H1 (cell line): ENCODE results near the gene GLB1L3. TPM values are rescaled to one million over a fixed set of nuclear protein-coding genes. Genes with fewer than 3 reads are reported as not detected.

Experiments
- CHD7 ChIP-seq: fragments of 300-600 bp; sonication (generic); IDR thresholded peaks from 2 replicates; pipeline ENCODE4 v1.7.1; 2012; ENCODE audit warnings: low read length, moderate library complexity, mild to moderate bottlenecking, inconsistent platforms; ENCODE audit not compliant: insufficient replicate concordance
- polyA plus RNA-seq, 7 experiments: library from polyadenylated mRNA; depleted of rRNA in 3 of 7; stranded (reverse) in 5 of 7; unstranded in 2 of 7; fragments of >200 nt in 5 of 7; fragments of 200-250 nt in 2 of 7; gene quantifications; 1 replicate in 5 of 7; 2 replicates in 1 of 7; 4 replicates in 1 of 7; pipeline versions ENCODE4 v1.2.1 to v1.2.3, GENCODE V29; 2011 to 2013; ENCODE audit warnings: missing spikeins in 2 of 7, mixed read lengths in 2 of 7
- total RNA-seq: library from RNA; stranded (reverse); fragmentation: NEBNext Ultra II Directional; extraction: Animal tissue kit (Norgen Biotek cat#: 25700); gene quantifications from 2 replicates; pipeline ENCODE4 v1.2.1, GENCODE V29; 2021

GLB1L3 gene
- total and polyA plus RNA-seq, 2 of the 8 experiments (the other 6 are each of a cell fraction or from before 2014, with no cell fraction given), result 14.9 to 33.2 TPM

- TF ChIP-seq CHD7, result no peak
Measured at GRCh38 chr11:134292661-134293060, 16.5 kb downstream of the GLB1L3 start (continued).
